PC-3 (cell line): ENCODE results near the gene FSCN2. TPM values are rescaled to one million over a fixed set of nuclear protein-coding genes. Genes with fewer than 3 reads are reported as not detected.

ENCODE experiments used
- ATAC-seq: fragments of 200-7000 bp; cut with Tn5 transposase; 2 replicates; pipeline ENCODE4 v1.9.1; 2020; ENCODE audit warnings: mild to moderate bottlenecking, moderate library complexity
- BruUV-seq: library from RNA; stranded (reverse); fragments of 400-500 nt; replicated peaks from 2 replicates; lab custom pipeline; 2021; lab: Mats Ljungman, UMichigan
- CTCF ChIA-PET: fragments of 300-600 bp; sonication (Branson Sonifier 250); formaldehyde crosslinking; loops from one replicate; lab custom pipeline; 2022; ENCODE audit warnings: antibody characterized with exemption; lab: Charles Lee
- POLR2A ChIA-PET: fragments of 300-600 bp; sonication (Branson Sonifier 250); formaldehyde crosslinking; loops from one replicate; lab custom pipeline; 2022; ENCODE audit warnings: antibody characterized with exemption; ENCODE audit not compliant: unreplicated experiment; lab: Charles Lee
- DNase-seq: peaks from one replicate; pipeline ENCODE4 v3.0.0-alpha.2; 2015
- H2AFZ ChIP-seq: fragments of 300-600 bp; sonication (generic); 2 replicates; pipeline ENCODE4 v1.6.0; 2016; ENCODE audit warnings: antibody characterized with exemption, low read length
- H3F3A ChIP-seq: fragments of 300-600 bp; sonication (generic); one replicate; pipeline ENCODE4 v1.6.0; 2017; ENCODE audit warnings: antibody characterized with exemption, low read length, control low read depth, mild to moderate bottlenecking; ENCODE audit not compliant: unreplicated experiment
- H3K27ac ChIP-seq: fragments of 300-600 bp; sonication (generic); 2 replicates; pipeline ENCODE4 v1.5.1; 2016; ENCODE audit warnings: mild to moderate bottlenecking, low read length
- H3K27me3 ChIP-seq: fragments of 300-600 bp; sonication (generic); 2 replicates; pipeline ENCODE4 v1.6.1; 2016; ENCODE audit warnings: low read length, mixed read lengths
- H3K36me3 ChIP-seq: fragments of 300-600 bp; sonication (generic); 2 replicates; pipeline ENCODE4 v1.6.1; 2016; ENCODE audit warnings: low read depth, mixed run types, low read length, mixed read lengths
- H3K4me1 ChIP-seq: fragments of 300-600 bp; sonication (generic); 2 replicates; pipeline ENCODE4 v1.5.1; 2016; ENCODE audit warnings: low read length; ENCODE audit not compliant: insufficient read depth
- H3K4me2 ChIP-seq: fragments of 300-600 bp; sonication (generic); 2 replicates; pipeline ENCODE4 v1.6.0; 2016; ENCODE audit warnings: low read length
- H3K4me3 ChIP-seq: fragments of 300-600 bp; sonication (generic); 2 replicates; pipeline ENCODE4 v1.5.1; 2016; ENCODE audit warnings: mild to moderate bottlenecking, low read length, mixed read lengths
- H3K79me2 ChIP-seq: fragments of 300-600 bp; sonication (generic); 2 replicates; pipeline ENCODE4 v1.6.1; 2017; ENCODE audit warnings: low read length, mixed read lengths
- H3K9ac ChIP-seq: fragments of 300-600 bp; sonication (generic); 2 replicates; pipeline ENCODE4 v1.6.0; 2016; ENCODE audit warnings: mild to moderate bottlenecking, low read length
- H3K9me2 ChIP-seq: fragments of 300-600 bp; sonication (generic); replicated peaks from 2 replicates; pipeline ENCODE4 v1.6.1; 2016; ENCODE audit warnings: mixed run types, low read length, mixed read lengths
- H3K9me3 ChIP-seq: fragments of 300-600 bp; sonication (generic); 2 replicates; pipeline ENCODE4 v1.6.1; 2016; ENCODE audit warnings: low read length, mixed read lengths
- H4K20me1 ChIP-seq: fragments of 300-600 bp; sonication (generic); 2 replicates; pipeline ENCODE4 v1.6.1; 2016; ENCODE audit warnings: low read length, mixed read lengths
- EZH2 ChIP-seq: fragments of 300-600 bp; sonication (generic); IDR thresholded peaks from one replicate; pipeline ENCODE4 v1.6.1; 2017; ENCODE audit warnings: antibody characterized with exemption, mild to moderate bottlenecking, low read length; ENCODE audit not compliant: unreplicated experiment
- EZH2phosphoT487 ChIP-seq: fragments of 300-600 bp; sonication (generic); IDR thresholded peaks from 2 replicates; pipeline ENCODE4 v1.6.1; 2018; ENCODE audit warnings: mild to moderate bottlenecking, antibody characterized with exemption, low read length, borderline replicate concordance
- intact Hi-C: fragments of 100-400 bp; cut with micrococcal nuclease; formaldehyde crosslinking; loops from 2 replicates; pipeline ENCODE4 v1.9.0; 2023
- total RNA-seq: library from RNA; depleted of rRNA; stranded (reverse); fragments of >200 nt; gene quantifications from 2 replicates; pipeline ENCODE4 v1.2.3, GENCODE V29; 2014
- TF ChIP-seq, protein P1 (sequence below): fragments of 300-600 bp; sonication (generic); conservative IDR thresholded peaks from 2 replicates; pipeline ENCODE4 v1.5.1; 2017; ENCODE audit warnings: antibody characterized with exemption, low read depth, mild to moderate bottlenecking, low read length

FSCN2 gene
- total RNA-seq, 1 experiment from 2014 or later: 0.87 TPM

DNA sequence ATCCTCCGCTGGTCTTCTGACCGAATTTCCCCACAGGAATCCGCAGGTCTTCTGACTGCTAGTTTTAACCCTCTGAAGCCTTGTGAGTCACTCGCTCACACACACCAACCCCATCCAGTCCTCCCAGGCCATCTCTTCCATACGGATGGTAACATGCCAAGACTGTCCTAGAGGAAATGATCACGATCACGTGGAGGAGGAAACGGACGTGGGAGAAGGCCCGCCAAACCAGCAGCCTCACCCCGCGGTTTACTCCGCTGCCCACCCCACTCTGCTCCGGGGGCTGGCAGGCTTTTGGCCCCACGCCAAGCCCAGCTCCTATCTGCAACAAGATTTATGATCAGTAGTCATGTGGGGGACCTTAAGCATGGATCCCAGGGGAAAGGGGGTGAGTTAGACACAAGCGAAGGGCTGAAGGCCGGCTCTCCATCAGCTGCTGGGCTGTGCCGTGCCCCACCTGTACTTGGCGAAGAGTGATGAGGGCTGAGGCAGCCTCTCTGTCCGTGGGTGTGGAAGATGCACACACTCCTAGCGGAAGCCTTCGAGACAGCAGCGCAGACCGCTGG lies 25.5 kb downstream of the FSCN2 start:
- BruUV-seq: no TSS peak
- peak; percentile 89 for DNase-seq
- Histone ChIP-seq H3K4me3 (peak overlapping the region; percentile 77), H3K79me2 (peaks cover 31% of the 10 kb centered on the region), H3K27me3 (no peaks in the 10 kb centered on the region), H3K9me2 (no peaks in the 10 kb centered on the region), H3K9me3 (no peaks in the 10 kb centered on the region), H3K9ac (0 out of 2 replicates have a peak overlapping the region, but pooled peaks have one; percentile 7), H3K27ac (peak overlapping the region; percentile 64), H3F3A (no peaks in the 10 kb centered on the region), H2AFZ (peak overlapping the region; percentile 80), H3K4me1 (peaks cover 41% of the 10 kb centered on the region), H4K20me1 (no peaks in the 10 kb centered on the region), H3K36me3 (peaks cover 15% of the 10 kb centered on the region), H3K4me2 (peak overlapping the region; percentile 93)
- intact Hi-C loops: loop anchor here (1.0 kb wide), 1 partner anchor 23 kb away; no protein-coding TSS in a partner anchor
- TF ChIP-seq EZH2 (no peak), EZH2phosphoT487 (no peak)
- TF ChIP-seq, protein P1, sequence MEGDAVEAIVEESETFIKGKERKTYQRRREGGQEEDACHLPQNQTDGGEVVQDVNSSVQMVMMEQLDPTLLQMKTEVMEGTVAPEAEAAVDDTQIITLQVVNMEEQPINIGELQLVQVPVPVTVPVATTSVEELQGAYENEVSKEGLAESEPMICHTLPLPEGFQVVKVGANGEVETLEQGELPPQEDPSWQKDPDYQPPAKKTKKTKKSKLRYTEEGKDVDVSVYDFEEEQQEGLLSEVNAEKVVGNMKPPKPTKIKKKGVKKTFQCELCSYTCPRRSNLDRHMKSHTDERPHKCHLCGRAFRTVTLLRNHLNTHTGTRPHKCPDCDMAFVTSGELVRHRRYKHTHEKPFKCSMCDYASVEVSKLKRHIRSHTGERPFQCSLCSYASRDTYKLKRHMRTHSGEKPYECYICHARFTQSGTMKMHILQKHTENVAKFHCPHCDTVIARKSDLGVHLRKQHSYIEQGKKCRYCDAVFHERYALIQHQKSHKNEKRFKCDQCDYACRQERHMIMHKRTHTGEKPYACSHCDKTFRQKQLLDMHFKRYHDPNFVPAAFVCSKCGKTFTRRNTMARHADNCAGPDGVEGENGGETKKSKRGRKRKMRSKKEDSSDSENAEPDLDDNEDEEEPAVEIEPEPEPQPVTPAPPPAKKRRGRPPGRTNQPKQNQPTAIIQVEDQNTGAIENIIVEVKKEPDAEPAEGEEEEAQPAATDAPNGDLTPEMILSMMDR: no peak
- POLR2A ChIA-PET: interaction anchor here (0.6 kb wide), 1 partner anchor 25 kb away, joined by 5 read pairs; no protein-coding TSS in a partner anchor
- ATAC-seq: peak; percentile 53
- CTCF ChIA-PET: no interaction called here

DNA sequence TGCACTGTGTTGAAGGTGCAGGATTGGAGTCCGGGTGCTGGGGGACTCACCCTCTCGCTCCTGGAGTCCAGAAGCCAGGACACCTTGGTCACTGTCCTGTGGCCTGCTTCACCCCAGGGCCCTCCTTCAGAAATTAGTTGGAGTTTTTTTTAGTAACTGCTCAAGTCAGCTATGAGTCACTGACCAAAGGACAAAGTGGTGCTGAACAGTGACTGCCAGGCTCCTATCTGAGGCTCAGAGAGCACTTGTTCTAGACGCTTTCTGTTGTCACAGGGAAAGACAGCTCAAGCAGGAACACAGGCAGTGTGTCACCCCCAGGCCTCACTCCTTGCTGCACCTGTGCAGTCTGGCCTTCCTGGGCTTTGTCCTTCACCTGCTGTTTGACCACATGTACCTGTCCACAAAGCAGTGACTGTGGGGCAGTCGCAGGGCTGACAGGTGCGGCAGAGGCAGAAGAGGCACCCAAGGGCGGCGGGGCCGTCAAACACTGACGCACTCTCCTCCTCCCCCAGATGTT lies 28.1 kb downstream of the FSCN2 start:
- peaks cover 8% of the 10 kb centered on the region for H3K79me2 ChIP-seq
- ChIA-PET POLR2A (interaction anchor here (0.6 kb wide), 1 partner anchor 11 kb away, joined by 4 read pairs; no protein-coding TSS in a partner anchor), CTCF (no interaction called here)
- no peaks in the 10 kb centered on the region for H3K9me2 ChIP-seq
- H3K4me2 ChIP-seq: no peak overlapping the region
- no peak overlapping the region for H3K4me3 ChIP-seq
- ATAC-seq: peak; percentile 20
- peak; percentile 66 for DNase-seq
- H4K20me1 ChIP-seq: 0 out of 2 replicates have a peak, but pooled peaks cover 2% of the 10 kb centered on the region
- intact Hi-C loops: loop anchor here (2.0 kb wide), 1 partner anchor 45 kb away; no protein-coding TSS in a partner anchor
- TF ChIP-seq, protein P1: no peak
- no peak for TF ChIP-seq EZH2
- no peaks in the 10 kb centered on the region for H3K9me3 ChIP-seq
- no peak overlapping the region for H2AFZ ChIP-seq
- no TSS peak for BruUV-seq
- peaks cover 33% of the 10 kb centered on the region for H3K36me3 ChIP-seq
- H3F3A ChIP-seq: no peaks in the 10 kb centered on the region
- H3K27ac ChIP-seq: no peak overlapping the region
- H3K9ac ChIP-seq: no peak overlapping the region
- peaks cover 39% of the 10 kb centered on the region for H3K4me1 ChIP-seq
- no peaks in the 10 kb centered on the region for H3K27me3 ChIP-seq

DNA sequence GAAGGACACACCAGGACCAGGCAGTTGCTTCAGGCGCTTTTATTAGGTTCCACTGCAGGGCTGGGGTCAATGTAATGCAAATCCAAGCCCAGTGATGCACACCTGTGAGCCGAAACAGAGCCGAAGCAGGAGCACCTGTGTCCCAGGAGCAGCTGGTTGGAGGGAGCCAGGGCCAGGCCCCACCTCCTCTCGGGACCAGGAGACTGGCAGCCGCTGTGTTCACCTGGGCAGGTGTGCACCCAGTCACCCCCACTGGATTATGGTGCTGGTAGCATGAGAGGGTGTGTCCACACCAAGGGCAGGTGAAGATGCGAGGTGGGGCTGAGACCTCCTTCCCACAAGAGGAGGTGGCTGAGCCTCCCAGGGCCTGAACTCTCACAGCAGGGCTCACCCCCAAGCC lies 28.7 kb downstream of the FSCN2 start:
- no peak overlapping the region for H3K4me3 ChIP-seq
- H3F3A ChIP-seq: no peaks in the 10 kb centered on the region
- H3K4me2 ChIP-seq: no peak overlapping the region
- peaks cover 2% of the 10 kb centered on the region for H3K79me2 ChIP-seq
- H3K9me3 ChIP-seq: no peaks in the 10 kb centered on the region
- no peak overlapping the region for H3K9ac ChIP-seq
- no peak overlapping the region for H2AFZ ChIP-seq
- 0 out of 2 replicates have a peak, but pooled peaks cover 3% of the 10 kb centered on the region for H4K20me1 ChIP-seq
- no TSS peak for BruUV-seq
- H3K27ac ChIP-seq: no peak overlapping the region
- intact Hi-C loops: loop anchor here (2.0 kb wide), 1 partner anchor 44 kb away; no protein-coding TSS in a partner anchor
- DNase-seq (no peak), ATAC-seq (no peak)
- CTCF ChIA-PET: no interaction called here
- H3K27me3 ChIP-seq: no peaks in the 10 kb centered on the region
- H3K4me1 ChIP-seq: peaks cover 44% of the 10 kb centered on the region
- POLR2A ChIA-PET: no interaction called here
- H3K36me3 ChIP-seq: peaks cover 39% of the 10 kb centered on the region
- no peaks in the 10 kb centered on the region for H3K9me2 ChIP-seq
- no peak for TF ChIP-seq EZH2
- TF ChIP-seq, protein P1: no peak
- no peak for TF ChIP-seq EZH2phosphoT487
